SH-SY5Y (cell line): ENCODE results near the gene DMD.

Experiments used
- GATA2 ChIP-seq: IDR thresholded peaks from 2 replicates; pipeline ENCODE4 v1.6.1; 2011; ENCODE audit warnings: mild to moderate bottlenecking, low read depth, low read length
- GATA3 ChIP-seq: IDR thresholded peaks from 2 replicates; pipeline ENCODE4 v1.6.1; 2011; ENCODE audit warnings: low read depth, mild to moderate bottlenecking, low read length, moderate library complexity

DNA sequence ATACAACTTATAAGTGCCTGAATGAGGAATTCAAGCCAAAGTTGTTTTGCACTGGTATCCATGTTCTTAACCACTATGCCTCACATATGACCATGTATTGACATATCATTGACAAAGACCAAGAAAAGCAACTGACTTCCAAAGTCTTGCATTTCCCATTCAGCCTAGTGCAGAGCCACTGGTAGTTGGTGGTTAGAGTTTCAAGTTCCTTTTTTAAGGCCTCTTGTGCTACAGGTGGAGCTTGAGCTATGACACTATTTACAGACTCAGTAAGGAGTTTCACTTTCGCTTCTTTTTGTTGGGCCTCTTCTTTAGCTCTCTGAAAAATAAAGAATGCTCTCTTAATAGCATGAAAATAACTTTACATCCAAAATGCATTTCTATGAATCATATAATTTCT, 763.0 kb downstream of the DMD start:
- TF ChIP-seq GATA2 (no peak), GATA3 (no peak)
